Measurements from ENCODE around the gene PRR9.
"Not testable (repeated sequence)": the region's sequence is repeated elsewhere in the genome, so short reads cannot be mapped to it uniquely, and the experiment has no call there.

The PRR9 gene, protein sequence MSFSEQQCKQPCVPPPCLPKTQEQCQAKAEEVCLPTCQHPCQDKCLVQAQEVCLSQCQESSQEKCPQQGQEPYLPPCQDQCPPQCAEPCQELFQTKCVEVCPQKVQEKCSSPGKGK

DNA sequence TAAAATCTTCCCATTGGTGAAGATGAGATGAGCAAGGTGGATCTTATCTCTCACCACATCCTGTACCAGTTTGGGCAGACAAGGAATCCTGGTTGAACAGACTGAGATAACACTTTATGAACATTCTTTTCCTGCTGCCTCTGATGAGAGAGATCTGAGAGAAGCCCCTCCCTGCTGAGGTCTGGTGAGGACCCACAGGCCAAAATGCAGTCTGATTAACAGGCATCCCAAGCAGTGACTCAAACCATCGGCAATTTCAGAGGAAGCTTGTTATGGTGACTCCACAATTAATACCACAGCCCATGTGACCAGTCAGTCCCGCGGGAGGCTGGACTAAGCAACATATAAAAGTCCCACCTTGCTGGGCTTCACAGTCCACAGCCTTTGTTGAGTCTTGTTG lies at the start of gene PRR9:
Gene PRR9, plus strand, starts transcription at position 373 of the 400 bp plus-strand sequence. CDS start 561 bp downstream, outside the sequence.
- DNase-seq = peak; percentile 82

DNA sequence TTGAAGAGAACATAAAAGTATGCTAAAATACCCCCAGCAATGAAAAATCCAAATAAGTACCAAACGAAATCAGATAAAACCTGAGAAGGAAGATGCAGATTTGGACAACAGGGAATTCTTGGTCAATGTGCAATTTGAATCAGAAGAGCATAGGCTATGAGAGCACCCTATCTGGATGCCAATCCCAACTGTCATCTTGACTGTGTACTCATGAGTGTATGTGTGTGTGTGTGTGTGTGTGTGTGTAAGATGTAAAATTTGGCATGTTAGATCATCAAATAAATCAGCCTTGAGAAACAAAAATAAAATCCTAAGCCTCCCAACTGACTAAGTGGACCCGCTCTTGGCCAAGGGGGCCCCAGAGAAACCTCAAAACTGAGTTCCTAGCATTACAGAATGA lies 48.7 kb upstream of the PRR9 start:
- DNase-seq = no peak

DNA sequence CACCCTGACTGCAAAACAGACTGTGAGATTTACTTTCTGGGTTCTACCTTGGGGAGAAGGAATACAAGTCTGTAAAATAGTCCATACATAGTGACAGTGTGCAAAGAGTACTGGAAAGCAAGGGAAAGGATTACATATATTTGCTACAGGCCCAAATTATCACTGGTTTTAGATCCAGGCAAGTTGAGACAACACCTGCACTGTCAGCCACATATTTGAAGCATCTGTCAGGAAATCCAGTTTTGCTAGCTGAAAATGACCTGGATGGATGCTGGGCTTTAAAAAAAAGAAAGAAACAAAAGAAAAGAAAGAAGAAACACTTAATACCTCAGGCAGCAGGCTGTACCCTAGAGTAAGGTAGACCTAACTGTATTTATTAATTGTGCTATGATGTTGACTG lies 42.8 kb upstream of the PRR9 start:
- DNase-seq = no peak

DNA sequence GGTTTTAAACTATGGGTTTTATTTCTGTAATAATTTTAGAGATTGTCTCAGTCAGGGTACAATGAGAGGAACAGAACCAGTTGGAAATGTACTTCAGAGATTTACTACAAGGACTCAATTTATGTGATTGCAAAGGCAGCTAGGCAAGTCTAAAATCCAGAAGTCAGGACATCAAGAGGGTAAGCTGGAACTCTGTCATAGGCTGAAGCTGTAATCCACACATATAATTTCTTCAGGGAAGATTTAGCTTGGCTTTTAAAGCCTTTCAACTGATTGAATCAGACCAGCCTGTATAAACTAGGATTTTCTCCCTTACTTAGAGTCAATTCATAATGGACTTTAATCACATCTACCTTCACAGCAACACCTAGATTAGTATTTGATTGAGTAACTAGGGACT lies 38.5 kb upstream of the PRR9 start:
- no peak for DNase-seq

DNA sequence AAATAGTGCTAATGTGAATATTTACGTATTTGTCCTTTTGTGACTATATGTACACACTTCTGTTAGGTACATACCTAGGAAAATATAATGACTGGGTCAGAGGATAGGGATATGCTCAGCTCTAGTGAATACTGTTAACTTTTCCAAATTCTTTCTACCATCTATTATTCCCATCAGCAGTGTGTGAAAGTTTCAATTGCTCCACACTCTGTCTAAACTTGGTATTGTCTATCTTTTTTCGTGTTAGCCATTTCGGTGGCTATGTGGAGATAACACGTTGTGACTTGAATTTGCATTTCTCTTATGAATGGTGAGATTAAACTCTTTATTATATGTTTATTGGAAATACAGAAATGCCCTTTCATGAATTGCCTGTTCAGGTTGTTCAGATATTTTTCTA lies 36.8 kb upstream of the PRR9 start:
- DNase-seq = no peak

DNA sequence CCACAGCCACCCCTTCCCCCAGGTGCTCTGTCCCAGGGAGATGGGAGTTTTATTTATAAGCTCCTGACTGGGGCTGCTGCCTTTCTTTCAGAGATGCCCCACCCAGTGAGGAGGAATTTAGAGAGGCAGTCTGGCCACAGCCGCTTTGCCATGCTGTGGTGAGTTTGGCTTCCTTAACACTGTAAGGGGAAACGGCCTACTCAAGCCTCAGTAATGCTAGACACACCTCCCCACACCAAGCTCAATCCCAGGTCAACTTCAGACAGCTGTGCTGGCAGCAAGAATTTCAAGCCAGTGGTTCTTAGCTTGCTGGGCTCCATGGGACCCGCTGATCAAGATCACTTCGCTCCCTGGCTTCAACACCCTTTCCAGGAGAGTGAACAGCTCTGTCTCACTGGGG lies 29.1 kb upstream of the PRR9 start:
- DNase-seq = not testable (repeated sequence)

DNA sequence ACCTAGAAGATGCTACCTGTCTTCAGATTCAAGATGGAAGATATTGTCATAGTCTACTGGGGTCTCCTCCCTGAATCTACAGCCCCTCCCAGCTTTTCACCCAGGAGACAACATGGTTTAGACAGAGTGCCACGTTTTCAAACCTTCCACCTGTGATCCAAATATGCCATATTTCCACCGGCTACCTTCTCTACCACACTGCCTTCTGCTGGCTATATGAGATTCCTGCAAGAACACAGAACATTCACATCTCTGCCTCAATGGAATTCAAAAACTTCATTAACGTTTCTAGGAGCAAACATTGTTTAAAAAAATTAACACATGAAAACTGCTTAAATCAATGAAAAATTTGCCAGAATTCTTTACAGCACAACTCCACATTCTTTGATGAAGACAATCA lies 27.0 kb upstream of the PRR9 start:
- no peak for DNase-seq

DNA sequence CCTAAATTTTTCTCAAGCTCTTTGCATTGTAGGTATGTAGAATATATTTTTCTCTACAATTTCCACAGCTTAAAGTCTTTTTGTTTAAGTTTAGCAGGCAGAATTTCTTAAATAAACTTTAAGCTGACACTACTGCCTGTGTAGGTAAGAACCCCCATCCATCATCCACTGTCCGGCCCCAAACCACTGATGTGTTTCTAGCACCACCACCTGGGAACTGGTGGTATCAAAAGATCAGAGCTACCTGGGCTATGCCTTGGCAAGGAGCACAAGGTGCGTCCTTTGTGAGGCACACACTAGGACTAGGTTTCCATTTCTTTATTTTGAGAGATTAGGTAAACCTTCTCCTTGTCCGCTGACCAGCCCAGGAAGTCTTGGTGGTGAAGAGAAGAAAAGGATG lies 24.7 kb upstream of the PRR9 start:
- no peak for DNase-seq

DNA sequence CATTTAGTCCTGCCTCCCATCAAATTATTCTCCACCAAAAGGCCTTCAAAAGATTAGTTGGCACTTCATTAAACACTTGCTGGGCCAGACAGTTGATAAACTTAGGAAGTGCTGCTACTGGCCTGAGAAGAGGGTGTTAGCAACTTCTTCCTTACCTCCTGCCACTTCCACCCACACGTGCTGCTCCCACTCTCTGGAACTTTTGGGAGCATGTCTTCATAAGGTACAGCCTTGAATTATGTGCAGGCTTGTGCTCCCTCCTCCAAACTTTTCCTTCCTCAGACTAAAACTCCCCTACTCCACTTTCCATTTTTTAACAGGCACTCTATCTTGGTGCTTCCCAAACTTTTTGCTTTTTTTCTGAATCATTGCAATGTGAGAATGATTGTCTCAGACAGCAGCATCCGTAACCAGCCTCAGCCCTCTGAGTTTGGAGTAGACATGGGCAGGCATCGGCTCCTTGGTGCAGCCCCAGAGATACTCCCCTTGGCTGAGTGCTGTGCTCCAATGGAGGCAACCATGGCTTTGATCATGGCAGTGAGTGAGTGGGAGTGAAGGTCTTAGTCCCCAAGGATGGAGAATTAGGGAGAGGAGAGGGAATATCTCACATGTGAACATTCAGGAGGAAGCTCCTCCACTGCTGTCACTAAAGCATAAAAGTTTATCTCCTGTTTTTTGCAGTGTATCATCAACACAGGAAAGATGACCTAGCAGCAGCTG lies 22.9 kb upstream of the PRR9 start:
- no peak for DNase-seq

DNA sequence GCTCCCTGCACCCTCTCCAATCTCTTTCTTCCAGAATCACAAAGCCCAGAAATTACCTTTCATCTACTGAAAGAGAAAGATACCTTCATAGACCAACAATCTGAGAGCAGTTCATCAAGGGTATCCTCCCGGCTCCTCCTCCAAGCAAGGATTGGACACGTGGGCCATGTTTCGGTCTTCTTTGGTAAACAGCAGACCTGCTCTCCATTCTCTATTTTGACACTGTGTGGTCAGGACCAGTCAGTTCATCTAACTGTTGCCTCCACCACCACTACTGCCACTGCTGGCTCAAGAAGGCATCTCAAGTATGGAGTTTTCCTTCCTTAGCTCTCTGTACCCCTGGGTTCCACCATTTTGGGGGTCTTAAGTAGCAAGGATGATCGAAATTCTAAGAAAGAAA lies 22.2 kb upstream of the PRR9 start:
- DNase-seq = no peak

DNA sequence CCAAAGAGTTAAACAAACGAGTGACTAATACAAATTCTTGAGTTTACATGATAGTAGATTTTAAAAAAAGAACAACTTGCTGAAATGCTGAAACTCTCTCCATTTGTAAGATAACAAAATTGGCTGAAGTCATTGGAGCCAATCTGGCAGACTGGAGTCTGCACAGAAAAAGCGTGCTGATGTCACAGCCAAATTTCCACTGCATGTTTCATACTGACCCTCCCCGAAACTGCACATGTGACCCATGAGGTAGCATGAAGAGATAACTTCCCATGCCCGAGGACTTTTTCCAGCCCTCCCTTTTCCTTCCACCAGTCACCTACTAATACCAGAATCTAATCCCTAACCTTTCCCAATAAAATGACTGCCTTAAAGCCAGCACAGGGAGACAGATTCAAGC lies 15.4 kb upstream of the PRR9 start:
- DNase-seq = peak; percentile 22

DNA sequence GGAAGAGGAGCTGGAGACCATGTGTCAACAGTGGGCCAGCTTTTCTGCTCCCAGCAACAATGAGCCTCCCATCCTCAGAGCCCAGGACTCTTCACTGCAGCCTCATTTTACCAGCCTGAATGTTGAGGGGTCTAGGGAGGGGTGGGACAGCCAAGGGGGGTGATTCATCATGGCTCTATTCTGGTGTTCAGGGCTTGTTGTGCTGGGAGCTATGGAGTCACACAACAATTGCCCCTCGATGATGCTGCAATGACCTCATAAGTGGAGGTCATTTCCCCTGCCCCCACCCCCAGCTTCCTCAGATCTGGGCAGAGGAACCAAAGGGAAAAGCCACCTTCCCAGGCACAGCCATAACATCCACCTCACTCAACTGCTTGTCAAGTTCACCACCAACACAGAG lies 14.3 kb upstream of the PRR9 start, which contains the start of gene LELP1:
Gene LELP1, plus strand, starts transcription at position 301 of the 400 bp plus-strand sequence. CDS start 1,278 bp downstream, outside the sequence.
- no peak for DNase-seq

DNA sequence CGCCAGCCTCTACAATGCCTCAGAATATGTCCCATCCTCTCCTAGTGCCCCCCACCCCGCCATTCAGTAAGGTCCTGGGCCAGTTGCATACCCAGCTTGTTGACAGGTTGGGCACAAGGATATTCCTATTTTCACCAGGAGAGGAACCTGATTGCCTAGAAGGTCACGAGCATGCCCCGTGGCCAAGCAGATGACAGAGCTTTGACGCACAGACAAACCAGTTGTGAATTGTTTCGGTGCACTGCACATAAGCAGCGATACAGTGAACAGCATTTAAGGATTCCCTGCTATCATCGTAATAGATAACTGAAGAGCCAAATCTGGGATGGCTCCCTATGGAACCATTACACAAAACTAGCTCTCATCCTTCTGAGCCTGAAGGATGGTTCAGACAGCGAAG lies 10.8 kb upstream of the PRR9 start:
- DNase-seq = no peak

DNA sequence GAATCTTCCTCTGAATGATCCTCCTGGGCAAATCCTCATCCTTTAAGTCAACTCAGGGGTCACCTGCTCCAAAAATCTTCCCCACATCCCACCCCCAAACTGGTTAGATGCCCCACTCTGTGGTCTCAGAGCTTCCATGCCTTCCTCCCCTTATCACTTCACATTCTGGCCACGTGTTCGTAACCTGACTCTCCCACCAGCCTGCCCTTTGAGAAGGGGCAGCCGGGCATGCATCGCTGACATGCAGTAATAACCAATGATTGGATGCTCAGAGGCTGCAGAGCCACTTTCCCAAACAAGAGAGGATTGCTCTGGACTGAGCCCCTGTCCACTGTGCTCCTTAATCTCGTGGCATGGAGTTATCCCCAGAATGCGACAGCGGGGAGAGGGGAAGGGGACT lies 7.2 kb upstream of the PRR9 start:
- no peak for DNase-seq

DNA sequence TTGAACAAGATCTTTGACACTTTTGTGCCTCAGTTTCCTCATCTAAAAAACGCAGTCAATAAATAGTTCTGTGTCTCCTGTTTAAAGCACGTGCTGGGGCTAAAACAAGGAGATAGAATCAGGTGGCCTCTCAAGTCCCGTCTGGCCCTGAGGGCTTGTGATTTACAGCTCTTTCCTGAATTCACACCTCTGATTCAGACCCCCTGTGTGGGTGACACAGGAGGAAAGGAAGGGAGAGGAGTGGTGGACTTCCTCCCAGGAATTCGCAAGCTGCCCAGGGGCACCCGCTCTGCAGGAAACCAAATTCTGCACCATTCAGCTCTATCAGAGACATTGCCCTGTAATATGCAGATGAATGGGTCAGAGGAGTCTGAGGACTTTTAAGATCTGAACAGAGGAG lies 5.2 kb upstream of the PRR9 start:
- DNase-seq = no peak

DNA sequence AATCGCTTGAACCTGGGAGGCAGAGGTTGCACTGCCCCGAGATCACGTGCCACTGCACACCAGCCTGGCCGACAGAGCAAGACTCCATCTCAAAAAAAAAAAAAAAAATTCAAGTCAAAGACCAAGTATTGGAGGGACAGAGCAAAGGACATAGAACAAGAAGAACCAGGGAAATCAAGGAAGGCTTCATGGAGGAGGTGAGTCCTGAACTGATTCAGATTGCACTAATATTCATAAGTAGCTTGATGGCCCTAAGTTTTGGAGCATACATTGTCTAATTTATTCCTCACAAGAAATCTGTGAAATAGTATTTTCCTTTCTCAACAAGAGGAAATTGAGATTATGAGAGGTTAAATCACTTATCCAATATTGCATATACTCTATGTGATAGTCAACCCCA lies 3.9 kb upstream of the PRR9 start:
- DNase-seq = no peak

DNA sequence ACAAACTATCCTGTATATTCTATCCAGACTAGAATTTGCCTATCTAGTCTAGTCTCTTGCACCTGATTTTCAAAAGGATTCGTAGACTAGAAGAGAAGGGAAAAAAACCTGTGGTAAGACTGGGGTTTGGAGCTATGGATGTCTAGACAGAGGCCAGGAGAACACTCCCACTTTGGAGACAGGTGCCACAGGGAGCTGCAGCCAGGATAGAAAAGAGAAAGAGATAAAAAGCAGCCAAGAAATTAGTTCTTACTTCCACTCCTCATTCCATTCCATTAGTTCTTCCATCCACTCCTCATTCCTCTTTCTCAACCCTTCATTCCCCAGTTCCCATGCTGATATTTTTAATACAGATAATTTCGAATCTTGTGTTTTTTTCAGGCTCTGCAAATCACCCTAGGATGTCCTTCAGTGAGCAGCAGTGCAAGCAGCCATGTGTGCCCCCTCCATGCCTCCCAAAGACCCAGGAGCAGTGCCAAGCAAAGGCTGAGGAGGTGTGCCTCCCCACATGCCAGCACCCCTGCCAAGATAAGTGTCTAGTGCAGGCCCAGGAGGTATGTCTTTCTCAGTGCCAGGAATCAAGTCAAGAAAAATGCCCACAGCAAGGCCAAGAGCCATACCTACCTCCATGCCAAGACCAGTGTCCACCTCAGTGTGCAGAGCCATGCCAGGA lies 496 bp downstream of the PRR9 start:
- DNase-seq = peak; percentile 55

DNA sequence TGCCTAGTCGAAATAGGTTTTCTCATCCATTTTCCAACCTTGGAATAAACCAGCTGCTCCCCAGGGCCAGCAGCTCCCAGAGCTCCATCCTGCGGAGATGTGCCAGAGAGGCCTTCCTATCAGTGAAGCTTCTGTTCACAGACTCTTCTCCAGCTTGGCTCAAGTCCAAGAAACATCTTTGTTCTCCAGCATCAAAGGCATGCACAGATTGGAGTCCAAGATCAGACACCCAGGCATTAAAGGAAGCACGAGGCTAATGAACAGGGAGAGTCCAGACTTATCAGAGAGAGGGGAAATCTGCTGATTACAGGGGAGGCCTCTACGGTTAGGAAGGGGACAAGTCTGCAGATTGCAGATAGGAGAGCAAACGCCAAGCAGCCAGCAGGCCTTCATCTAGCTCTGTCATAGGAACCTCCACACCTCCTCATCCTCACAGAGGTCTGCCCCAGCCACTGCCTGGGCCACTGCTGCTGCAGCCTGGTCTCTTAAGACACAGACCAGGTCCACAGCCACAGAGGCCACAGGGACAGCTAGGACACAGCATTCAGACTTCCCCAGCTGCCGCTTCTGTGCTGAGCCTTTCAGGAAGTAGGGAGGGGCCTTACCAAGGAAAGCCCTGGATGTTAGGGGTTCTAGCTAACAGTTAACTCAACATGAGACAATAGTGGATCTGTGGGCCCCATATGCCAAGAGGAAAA lies 3.4 kb downstream of the PRR9 start:
- DNase-seq = no peak

DNA sequence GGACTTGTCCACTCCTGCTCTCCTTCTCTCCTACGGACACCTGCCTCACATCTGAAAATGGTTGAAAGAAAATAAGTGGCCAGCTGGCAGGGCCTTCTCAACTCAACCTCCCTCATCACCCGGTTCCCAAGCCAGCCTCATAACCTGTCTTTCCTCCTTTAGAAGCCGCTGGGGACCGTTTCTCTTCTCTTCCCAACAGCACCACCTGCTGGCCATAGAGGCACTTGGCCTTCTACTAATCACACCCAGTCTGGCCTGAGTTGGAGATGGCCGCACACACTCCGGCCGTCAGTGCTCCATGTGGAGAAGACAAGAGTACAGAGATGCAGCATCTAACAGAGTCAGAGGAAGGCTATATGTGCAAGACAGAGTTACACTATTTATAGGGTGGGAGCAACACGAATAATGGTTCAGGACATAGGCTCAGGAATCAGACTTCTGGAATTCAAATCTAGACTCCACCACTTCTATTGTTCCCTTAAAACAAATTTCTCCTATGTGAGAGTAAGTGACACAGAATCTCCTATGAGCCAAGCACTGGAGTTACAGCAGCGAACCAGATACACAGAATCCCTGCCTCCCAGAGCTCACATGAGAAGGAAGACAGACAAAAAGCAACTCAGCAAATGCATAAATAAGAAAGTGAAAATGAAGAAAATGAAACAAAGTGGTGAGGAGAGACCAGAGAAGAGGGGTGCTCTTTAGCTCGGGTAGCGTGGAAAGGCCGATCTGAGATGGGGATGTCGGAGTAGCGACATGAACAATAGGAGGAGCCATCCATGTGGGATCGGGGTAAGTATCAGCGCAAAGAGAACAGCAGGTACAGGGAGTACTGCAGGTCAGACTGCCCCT lies 5.9 kb downstream of the PRR9 start:
- peak; percentile 31 for DNase-seq

DNA sequence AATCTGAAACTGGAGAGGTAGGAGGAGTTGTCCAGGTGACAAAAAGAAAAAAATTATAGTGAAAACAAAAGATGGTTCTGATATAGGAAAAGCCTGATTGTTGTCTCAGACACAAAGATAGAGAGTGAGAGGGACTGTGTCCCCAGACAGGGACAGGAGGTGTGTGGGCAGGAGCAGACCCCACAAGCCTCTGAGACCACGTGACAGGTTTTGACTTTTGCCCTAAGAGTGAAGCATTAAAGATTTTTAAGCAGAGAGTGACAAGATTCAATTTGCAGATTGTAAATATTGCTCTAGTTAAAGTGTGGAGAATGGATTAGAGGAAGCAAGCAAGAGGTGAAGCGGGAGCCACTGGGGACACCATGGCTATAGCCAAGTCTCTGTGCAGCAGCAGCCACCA lies 10.4 kb downstream of the PRR9 start:
- DNase-seq = no peak

DNA sequence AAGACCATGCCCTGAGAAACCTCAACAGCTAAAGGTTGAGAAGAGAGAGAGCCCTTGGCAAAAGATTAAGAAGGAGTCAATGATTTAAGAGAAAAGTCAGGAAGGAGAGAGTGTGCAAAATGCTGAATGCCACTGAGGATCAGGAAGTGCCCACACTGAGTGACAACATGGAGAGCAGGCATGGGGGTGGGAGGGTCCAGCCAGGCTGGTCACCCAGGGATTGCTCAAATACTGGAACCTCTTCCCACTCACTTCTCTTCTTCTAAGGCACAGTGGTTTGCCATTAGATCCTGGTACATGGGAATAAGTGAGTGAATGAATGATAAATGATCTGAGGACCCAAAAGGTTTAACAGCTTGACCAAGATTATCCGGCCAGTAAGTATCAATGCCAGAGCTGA lies 11.1 kb downstream of the PRR9 start:
- no peak for DNase-seq

DNA sequence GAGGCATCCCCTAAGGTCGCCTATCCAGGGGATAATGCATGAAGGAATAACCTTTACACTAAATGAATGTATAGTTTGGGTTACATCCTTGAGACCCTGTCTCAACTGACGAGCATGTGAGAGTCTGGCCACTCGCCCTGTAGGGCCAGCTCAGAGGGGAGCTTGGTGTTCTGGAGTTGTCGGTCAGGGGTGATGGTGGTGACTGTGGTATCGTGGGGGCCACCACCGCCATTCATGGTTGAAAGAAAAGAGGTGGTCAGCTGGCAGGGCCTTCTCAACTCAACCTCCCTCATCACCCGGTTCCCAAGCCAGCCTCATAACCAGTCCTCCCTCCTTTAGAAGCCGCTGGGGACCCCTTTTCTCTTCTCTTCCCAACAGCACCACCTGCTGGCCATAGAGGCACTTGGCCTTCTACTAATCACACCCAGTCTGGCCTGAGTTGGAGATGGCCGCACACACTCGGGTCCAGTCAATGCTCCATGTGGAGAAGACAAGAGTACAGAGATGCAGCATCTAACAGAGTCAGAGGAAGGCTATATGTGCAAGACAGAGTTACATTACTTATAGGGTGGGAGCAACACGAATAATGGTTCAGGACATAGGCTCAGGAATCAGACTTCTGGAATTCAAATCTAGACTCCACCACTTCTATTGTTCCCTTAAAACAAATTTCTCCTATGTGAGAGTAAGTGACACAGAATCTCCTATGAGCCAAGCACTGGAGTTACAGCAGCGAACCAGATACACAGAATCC lies 11.9 kb downstream of the PRR9 start:
- not testable (repeated sequence) for DNase-seq

All from NCI-H226 (cell line).